ENCODE measurements around the gene UTP25. TPM values are rescaled to one million over a fixed set of nuclear protein-coding genes. Genes with fewer than 3 reads are reported as not detected.
"Not testable (repeated sequence)": the region's sequence is repeated elsewhere in the genome, so short reads cannot be mapped to it uniquely, and the experiment has no call there.

Gene UTP25
- total and polyA plus RNA-seq, 9 donors = 4.7 to 7.5 (median 5.8) TPM

DNA sequence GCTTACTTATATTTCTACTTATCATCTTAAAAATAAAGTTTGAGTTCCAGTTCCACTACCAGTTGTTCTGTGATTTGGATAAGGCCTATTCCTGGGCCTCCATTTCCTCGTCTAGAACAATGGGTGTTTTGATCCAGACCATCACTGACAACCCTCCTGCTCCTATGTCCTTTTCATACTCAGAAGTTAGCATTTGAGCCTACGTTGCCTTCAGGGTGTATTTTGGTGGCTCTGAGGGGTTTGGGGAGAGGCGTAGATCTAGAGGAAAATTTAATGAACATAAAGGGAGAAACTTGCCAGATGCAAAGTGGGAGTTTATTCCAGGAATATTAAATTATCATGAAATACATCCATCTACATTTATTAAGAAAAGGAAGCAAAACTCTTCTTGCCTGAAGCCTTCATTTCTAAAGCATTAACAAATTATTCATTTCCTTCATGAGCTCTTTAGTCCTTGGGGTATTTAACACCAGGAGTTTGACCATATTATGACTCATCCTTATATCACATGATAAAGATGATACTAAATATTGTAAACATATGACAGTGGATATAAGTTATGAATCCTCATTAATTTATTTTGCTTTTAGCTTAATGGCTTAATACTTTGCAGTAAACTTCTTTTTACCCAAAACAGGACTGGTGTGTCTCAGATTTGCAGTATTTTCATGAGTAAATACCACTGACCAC, 63.0 kb downstream of the UTP25 start:
- Histone ChIP-seq H3K27ac (ENCODE audit: low read length) (no peak overlapping the region), H3K4me1 (ENCODE audit: control insufficient read depth, insufficient read depth, low read length) (no peaks in the 10 kb centered on the region), H3K9me3 (replicated peaks; ENCODE audit: control insufficient read depth, low read depth, low read length) (no peaks in the 10 kb centered on the region), H3K4me3 (ENCODE audit: low read length) (no peak overlapping the region), H3K27me3 (ENCODE audit: control insufficient read depth, insufficient read depth, low read length) (no peaks in the 10 kb centered on the region), H3K36me3 (ENCODE audit: control insufficient read depth, insufficient read depth, low read length) (no peaks in the 10 kb centered on the region)
- peak; percentile 19 for DNase-seq
- no CpG with 5 or more reads among the region's 3 CpGs for WGBS (ENCODE audit: insufficient coverage)

DNA sequence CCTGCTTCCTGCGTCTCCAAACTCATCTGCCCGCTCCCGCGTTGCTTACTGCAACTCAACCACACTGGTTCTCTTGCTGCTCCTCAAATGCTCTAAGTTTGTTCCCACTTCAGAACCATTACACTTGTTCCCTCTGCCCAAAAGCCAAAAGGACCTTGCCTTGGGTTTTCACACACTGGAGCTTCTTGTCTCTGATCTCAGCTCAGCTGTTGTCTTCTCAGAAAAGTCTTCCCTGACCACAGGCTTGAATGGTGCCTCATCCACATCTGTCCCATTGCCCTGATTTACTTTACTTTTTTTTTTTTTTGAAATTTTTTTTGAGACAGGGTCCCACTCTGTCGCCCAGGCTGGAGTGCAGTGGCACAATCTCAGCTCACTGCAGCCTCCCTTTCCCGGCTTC, 66.0 kb downstream of the UTP25 start:
- 89% methylated on average over 6 of the region's 6 CpGs for WGBS (ENCODE audit: insufficient coverage)
- Histone ChIP-seq H3K27ac (ENCODE audit: low read length) (no peak overlapping the region), H3K4me1 (ENCODE audit: control insufficient read depth, insufficient read depth, low read length) (no peaks in the 10 kb centered on the region), H3K36me3 (ENCODE audit: control insufficient read depth, insufficient read depth, low read length) (no peaks in the 10 kb centered on the region), H3K27me3 (ENCODE audit: control insufficient read depth, insufficient read depth, low read length) (no peaks in the 10 kb centered on the region), H3K9me3 (replicated peaks; ENCODE audit: control insufficient read depth, low read depth, low read length) (no peaks in the 10 kb centered on the region), H3K4me3 (ENCODE audit: low read length) (no peak overlapping the region)
- DNase-seq = no peak

GRCh38 chr1:209895709-209896108, 67.9 kb downstream of the UTP25 start:
- no peak overlapping the region for H3K27ac ChIP-seq (ENCODE audit: low read length)
- DNase-seq = no peak
- H3K27me3 ChIP-seq (ENCODE audit: control insufficient read depth, insufficient read depth, low read length) = peaks cover 2% of the 10 kb centered on the region
- H3K4me3 ChIP-seq (ENCODE audit: low read length) = no peak overlapping the region
- no peaks in the 10 kb centered on the region for H3K4me1 ChIP-seq (ENCODE audit: control insufficient read depth, insufficient read depth, low read length)
- no peaks in the 10 kb centered on the region for H3K9me3 ChIP-seq (replicated peaks; ENCODE audit: control insufficient read depth, low read depth, low read length)
- H3K36me3 ChIP-seq (ENCODE audit: control insufficient read depth, insufficient read depth, low read length) = no peaks in the 10 kb centered on the region
- WGBS (ENCODE audit: insufficient coverage) = no CpG with 5 or more reads among the region's 4 CpGs

DNA sequence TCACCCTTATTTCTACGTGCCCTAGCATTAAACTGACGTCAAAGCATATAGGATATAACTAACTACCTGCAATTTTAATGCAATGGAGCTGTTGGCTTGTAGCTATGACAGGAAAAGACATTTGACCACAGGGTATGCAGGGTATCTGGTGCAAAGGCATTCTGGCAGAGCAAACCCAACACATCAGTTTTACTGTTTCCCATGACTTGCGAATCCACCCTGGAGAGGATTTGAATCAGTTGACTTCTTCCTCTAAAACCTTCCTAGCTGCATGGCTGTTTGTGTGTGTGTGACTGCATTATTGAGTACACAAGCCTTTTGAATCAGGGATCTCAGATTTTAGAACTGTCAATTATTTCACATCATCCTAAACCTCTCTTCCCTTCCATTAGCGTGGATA, 68.6 kb downstream of the UTP25 start:
- no peaks in the 10 kb centered on the region for H3K4me1 ChIP-seq (ENCODE audit: control insufficient read depth, insufficient read depth, low read length)

GRCh38 chr1:209898271-209898670, 70.5 kb downstream of the UTP25 start:
- not testable (repeated sequence) for H3K36me3 ChIP-seq (ENCODE audit: control insufficient read depth, insufficient read depth, low read length); H3K27me3 ChIP-seq (ENCODE audit: control insufficient read depth, insufficient read depth, low read length); H3K27ac ChIP-seq (ENCODE audit: low read length); H3K4me1 ChIP-seq (ENCODE audit: control insufficient read depth, insufficient read depth, low read length); H3K4me3 ChIP-seq (ENCODE audit: low read length); H3K9me3 ChIP-seq (replicated peaks; ENCODE audit: control insufficient read depth, low read depth, low read length); DNase-seq
- 66% methylated on average over 4 of the region's 6 CpGs for WGBS (ENCODE audit: insufficient coverage)

More for the DNA sequence above, 68.6 kb downstream of the UTP25 start:
- Histone ChIP-seq H3K9me3 (replicated peaks; ENCODE audit: control insufficient read depth, low read depth, low read length) (no peaks in the 10 kb centered on the region), H3K27me3 (ENCODE audit: control insufficient read depth, insufficient read depth, low read length) (peaks cover 2% of the 10 kb centered on the region), H3K36me3 (ENCODE audit: control insufficient read depth, insufficient read depth, low read length) (no peaks in the 10 kb centered on the region), H3K4me3 (ENCODE audit: low read length) (no peak overlapping the region), H3K27ac (ENCODE audit: low read length) (no peak overlapping the region)
- WGBS (ENCODE audit: insufficient coverage) = no CpG with 5 or more reads among the region's 4 CpGs
- no peak for DNase-seq

DNA sequence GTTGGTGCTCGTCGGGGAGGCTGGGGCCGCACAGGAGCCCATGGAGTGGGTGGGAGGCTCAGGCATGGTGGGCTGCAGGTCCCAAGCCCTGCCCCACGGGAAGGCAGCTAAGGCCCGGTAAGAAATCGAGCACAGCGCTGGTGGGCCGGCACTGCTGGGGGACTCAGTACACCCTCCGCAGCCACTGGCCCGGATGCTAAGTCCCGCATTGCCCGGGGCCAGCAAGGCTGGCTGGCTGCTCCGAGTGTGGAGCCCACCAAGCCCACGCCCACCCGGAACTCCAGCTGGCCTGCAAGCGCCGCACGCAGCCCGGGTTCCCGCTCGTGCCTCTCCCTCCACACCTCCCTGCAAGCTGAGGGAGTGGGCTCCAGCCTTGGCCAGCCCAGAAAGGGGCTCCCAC, 71.1 kb downstream of the UTP25 start:
- 87% methylated on average over 12 of the region's 21 CpGs for WGBS (ENCODE audit: insufficient coverage)
- not testable (repeated sequence) for H3K4me3 ChIP-seq (ENCODE audit: low read length); H3K27me3 ChIP-seq (ENCODE audit: control insufficient read depth, insufficient read depth, low read length); H3K9me3 ChIP-seq (replicated peaks; ENCODE audit: control insufficient read depth, low read depth, low read length); H3K36me3 ChIP-seq (ENCODE audit: control insufficient read depth, insufficient read depth, low read length); H3K4me1 ChIP-seq (ENCODE audit: control insufficient read depth, insufficient read depth, low read length); H3K27ac ChIP-seq (ENCODE audit: low read length); DNase-seq

DNA sequence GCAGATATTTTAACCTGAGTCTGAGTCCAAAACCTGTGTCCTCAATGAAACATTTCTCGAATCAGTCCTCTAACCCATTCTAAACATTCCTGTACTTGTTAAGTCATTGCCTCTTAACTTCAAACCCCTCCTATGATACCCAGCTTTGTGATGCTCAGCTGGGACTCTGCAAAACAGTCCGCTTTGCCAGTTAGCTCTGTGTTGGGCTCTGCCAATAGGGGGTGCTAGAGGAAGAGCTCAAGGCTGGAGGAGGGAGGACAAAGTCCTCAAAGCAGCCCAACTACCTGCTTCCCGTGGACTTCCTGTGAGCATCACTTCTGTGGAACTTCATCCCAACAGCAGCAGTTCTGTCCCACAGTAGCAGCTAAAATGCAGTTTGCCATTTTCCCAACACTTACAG, 72.2 kb downstream of the UTP25 start:
- no peak for DNase-seq
- Histone ChIP-seq H3K36me3 (ENCODE audit: control insufficient read depth, insufficient read depth, low read length) (no peaks in the 10 kb centered on the region), H3K9me3 (replicated peaks; ENCODE audit: control insufficient read depth, low read depth, low read length) (no peaks in the 10 kb centered on the region), H3K27ac (ENCODE audit: low read length) (no peak overlapping the region), H3K4me1 (ENCODE audit: control insufficient read depth, insufficient read depth, low read length) (no peaks in the 10 kb centered on the region), H3K27me3 (ENCODE audit: control insufficient read depth, insufficient read depth, low read length) (peaks cover 2% of the 10 kb centered on the region), H3K4me3 (ENCODE audit: low read length) (no peak overlapping the region)
- WGBS (ENCODE audit: insufficient coverage) = 52% methylated on average over 2 of the region's 3 CpGs

DNA sequence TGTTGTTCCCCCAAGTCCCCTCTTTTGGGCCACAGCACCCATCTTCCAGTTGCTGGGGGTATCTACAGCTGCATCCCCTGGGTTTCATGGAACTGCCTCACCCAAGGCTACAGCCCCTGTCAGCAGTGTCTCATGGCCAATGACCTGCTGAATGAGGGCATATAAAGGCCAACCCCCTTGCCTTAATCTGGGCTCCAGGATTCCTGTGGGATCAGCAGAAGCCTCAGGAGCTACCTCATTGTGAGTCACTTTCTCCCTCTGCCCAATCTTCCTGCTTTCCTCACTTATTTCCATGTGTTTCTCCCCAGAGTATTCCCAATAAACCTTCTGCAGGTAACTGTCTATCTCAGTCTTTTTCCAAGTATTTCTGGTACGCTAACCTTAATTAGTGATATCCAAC, 73.0 kb downstream of the UTP25 start:
- no peaks in the 10 kb centered on the region for H3K4me1 ChIP-seq (ENCODE audit: control insufficient read depth, insufficient read depth, low read length)
- no peak for DNase-seq
- H3K4me3 ChIP-seq (ENCODE audit: low read length) = no peak overlapping the region
- H3K36me3 ChIP-seq (ENCODE audit: control insufficient read depth, insufficient read depth, low read length) = no peaks in the 10 kb centered on the region
- H3K9me3 ChIP-seq (replicated peaks; ENCODE audit: control insufficient read depth, low read depth, low read length) = no peaks in the 10 kb centered on the region
- H3K27me3 ChIP-seq (ENCODE audit: control insufficient read depth, insufficient read depth, low read length) = peaks cover 2% of the 10 kb centered on the region
- WGBS (ENCODE audit: insufficient coverage) = no CpG with 5 or more reads among the region's 1 CpG
- no peak overlapping the region for H3K27ac ChIP-seq (ENCODE audit: low read length)

GRCh38 chr1:209901211-209901610, 73.4 kb downstream of the UTP25 start:
- Histone ChIP-seq H3K36me3 (ENCODE audit: control insufficient read depth, insufficient read depth, low read length) (no peaks in the 10 kb centered on the region), H3K4me3 (ENCODE audit: low read length) (no peak overlapping the region), H3K27ac (ENCODE audit: low read length) (no peak overlapping the region), H3K9me3 (replicated peaks; ENCODE audit: control insufficient read depth, low read depth, low read length) (no peaks in the 10 kb centered on the region), H3K4me1 (ENCODE audit: control insufficient read depth, insufficient read depth, low read length) (no peaks in the 10 kb centered on the region), H3K27me3 (ENCODE audit: control insufficient read depth, insufficient read depth, low read length) (peaks cover 2% of the 10 kb centered on the region)
- no CpG with 5 or more reads among the region's 2 CpGs for WGBS (ENCODE audit: insufficient coverage)
- DNase-seq = no peak

DNA sequence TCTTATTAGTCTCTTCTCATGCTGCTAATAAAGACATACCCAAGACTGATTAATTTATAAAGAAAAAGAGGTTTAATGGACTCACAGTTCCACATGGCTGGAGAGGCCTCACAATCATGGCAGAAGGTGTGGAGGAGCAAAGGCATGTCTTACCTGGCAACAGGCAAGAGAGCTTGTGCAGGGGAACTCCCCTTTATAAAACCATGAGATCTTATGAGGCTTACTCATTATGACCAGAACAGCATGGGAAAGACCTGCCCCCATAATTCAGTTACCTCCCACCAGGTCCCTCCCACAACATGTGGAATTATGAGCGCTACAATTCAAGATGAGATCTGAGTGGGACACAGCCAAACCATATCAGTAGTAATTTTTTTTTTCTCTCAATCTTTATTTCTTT, 77.0 kb downstream of the UTP25 start:
- H3K36me3 ChIP-seq (ENCODE audit: control insufficient read depth, insufficient read depth, low read length); DNase-seq; H3K4me3 ChIP-seq (ENCODE audit: low read length); H3K27me3 ChIP-seq (ENCODE audit: control insufficient read depth, insufficient read depth, low read length); H3K27ac ChIP-seq (ENCODE audit: low read length); H3K4me1 ChIP-seq (ENCODE audit: control insufficient read depth, insufficient read depth, low read length); H3K9me3 ChIP-seq (replicated peaks; ENCODE audit: control insufficient read depth, low read depth, low read length): not testable (repeated sequence)
- WGBS (ENCODE audit: insufficient coverage) = no CpG with 5 or more reads among the region's 1 CpG
